Transverse colon (tissue), 4 donors: ENCODE data around the gene KCNN3. TPM values are rescaled to one million over a fixed set of nuclear protein-coding genes. Genes with fewer than 3 reads are reported as not detected.

Experiments used
- DNase-seq: peaks from one replicate; pipeline ENCODE4 v3.0.0-alpha.2; 2019
- H3K27ac ChIP-seq, 4 donors: fragments of 200-600 bp; sonication (generic); 2 replicates each; pipeline ENCODE4 v1.5.1; 2016 to 2018; ENCODE audit warnings: inconsistent platforms in 4 of 4
- H3K27me3 ChIP-seq: fragments of 200-600 bp; sonication (generic); 2 replicates; pipeline ENCODE4 v1.5.1; 2017; ENCODE audit warnings: inconsistent platforms
- H3K36me3 ChIP-seq, 4 donors: fragments of 200-600 bp; sonication (generic); 2 replicates each; pipeline ENCODE4 v1.5.1; 2017 to 2019; ENCODE audit warnings: inconsistent platforms in 4 of 4
- H3K4me1 ChIP-seq, 4 donors: fragments of 200-600 bp; sonication (generic); 2 replicates each; pipeline ENCODE4 v1.5.1; 2017 to 2020; ENCODE audit warnings: inconsistent platforms in 4 of 4
- H3K4me3 ChIP-seq, 4 donors: fragments of 200-600 bp; sonication (generic); 1 replicate in 1 of 4; 2 replicates in 3 of 4; pipeline versions ENCODE4 v1.5.1 to v1.6.1; 2017 to 2019; ENCODE audit warnings: inconsistent platforms in 4 of 4
- H3K9me3 ChIP-seq, 2 donors: fragments of 200-600 bp; sonication (generic); 2 replicates each; pipeline ENCODE4 v1.5.1; 2017 to 2019; ENCODE audit warnings: inconsistent platforms in 2 of 2
- CTCF ChIP-seq, 5 experiments: fragments of 200-600 bp in 3 of 5; fragments of 450-650 bp in 2 of 5; sonication (generic) in 3 of 5; IDR thresholded peaks; 1 replicate in 2 of 5; 2 replicates in 3 of 5; pipeline ENCODE4 v1.5.1; 2016 to 2017; ENCODE audit warnings: antibody characterized with exemption in 5 of 5, inconsistent platforms in 3 of 5, mild to moderate bottlenecking in 2 of 5, moderate library complexity in 1 of 5
- EP300 ChIP-seq: sonication (generic); formaldehyde crosslinking; IDR thresholded peaks from one replicate; pipeline ENCODE4 v1.6.1; 2017; ENCODE audit warnings: antibody characterized with exemption, low read depth
- POLR2A ChIP-seq: fragments of 450-650 bp; IDR thresholded peaks from one replicate; pipeline ENCODE4 v1.6.1; 2016; ENCODE audit warnings: antibody characterized with exemption, mild to moderate bottlenecking, moderate library complexity
- POLR2AphosphoS5 ChIP-seq, 3 donors: sonication (generic); formaldehyde crosslinking; IDR thresholded peaks; one replicate each; pipeline ENCODE4 v1.6.1; 2016; ENCODE audit warnings: antibody characterized with exemption in 3 of 3
- WGBS, 2 donors: methylation state at CpG; one replicate each; pipeline ENCODE4 v1.1.5; 2018; ENCODE audit warnings: low coverage in 1 of 2; 5-methylcytosine and 5-hydroxymethylcytosine counted together
- in situ Hi-C, 4 donors: fragments of 200-750 bp; cut with MboI; loops; one replicate each; pipeline versions ENCODE4 v1.15.0 to v1.15.1; 2017; ENCODE audit warnings: low sequenced_read_pairs in 3 of 4, low pct_ligation_motif_present in 1 of 4, low pct_unique_long_range_greater_than_20kb in 1 of 4
- intact Hi-C: fragments of 100-400 bp; cut with DNase I; formaldehyde crosslinking; loops from one replicate; pipeline ENCODE4 v1.15.1; 2023; ENCODE audit warnings: low total_unique reads
- total RNA-seq, 4 donors: library from RNA; depleted of rRNA; stranded (reverse); fragments of >200 nt; gene quantifications; one replicate each; pipeline ENCODE4 v1.1.0, GENCODE V29; 2016

KCNN3 gene
- total RNA-seq, 4 donors from 2014 or later = 2.3 to 5.0 (median 3.5) TPM

- H3K9me3 ChIP-seq = no peaks in the 10 kb centered on the region
- no peak for DNase-seq
- in situ Hi-C loops = no loop called here
- TF ChIP-seq EP300 = no peak
- peak; percentile 56 to 78 (median 73) for TF ChIP-seq POLR2AphosphoS5 (IDR thresholded peaks at IDR 0.05)
- H3K27ac ChIP-seq = peak overlapping the region in 2 of 4 donors; percentile 13 to 57
- H3K4me1 ChIP-seq = peaks cover 0 to 17% (median 4%) of the 10 kb centered on the region in 4 donors
- no peaks in the 10 kb centered on the region for H3K36me3 ChIP-seq
- intact Hi-C loops = no loop called here
- 36 to 47% methylated on average over 2 to 5 of the region's 5 CpGs for WGBS, 2 donors
- H3K27me3 ChIP-seq = peaks cover 41% of the 10 kb centered on the region
- no peak overlapping the region for H3K4me3 ChIP-seq
Observed at GRCh38 chr1:154751690-154752089, 118.4 kb downstream of the KCNN3 start.

GRCh38 chr1:154750681-154751665, 119.1 kb downstream of the KCNN3 start:
- peak overlapping the region in 2 of 4 donors; percentile 10 to 57 for H3K27ac ChIP-seq
- H3K4me1 ChIP-seq = peaks cover 0 to 17% (median 4%) of the 10 kb centered on the region in 4 donors
- 77% methylated on average over 13 of the region's 13 CpGs; no CpG with 5 or more reads in 1 of the 2 donors for WGBS, 2 donors
- intact Hi-C loops (no loop called here), in situ Hi-C loops (no loop called here)
- H3K4me3 ChIP-seq = no peak overlapping the region
- no peaks in the 10 kb centered on the region for H3K9me3 ChIP-seq
- DNase-seq = no peak
- peaks cover 41% of the 10 kb centered on the region for H3K27me3 ChIP-seq
- H3K36me3 ChIP-seq = no peaks in the 10 kb centered on the region
- TF ChIP-seq POLR2AphosphoS5 (IDR thresholded peaks at IDR 0.05) (no peak), POLR2A (no peak), CTCF (IDR thresholded peaks at IDR 0.05) (no peak), EP300 (no peak)

GRCh38 chr1:154749078-154749760, 120.9 kb downstream of the KCNN3 start:
- H3K4me3 ChIP-seq = no peak overlapping the region
- DNase-seq = no peak

GRCh38 chr1:154748405-154748775, 121.7 kb downstream of the KCNN3 start:
- Histone ChIP-seq H3K9me3 (no peaks in the 10 kb centered on the region), H3K27ac (peak overlapping the region in 2 of 4 donors; percentile 58 to 72), H3K36me3 (no peaks in the 10 kb centered on the region), H3K4me3 (no peak overlapping the region), H3K4me1 (peaks cover 0 to 17% (median 4%) of the 10 kb centered on the region in 4 donors), H3K27me3 (peaks cover 33% of the 10 kb centered on the region)
- WGBS, 2 donors = 55 to 64% methylated on average over 2 of the region's 2 CpGs
- in situ Hi-C loops = no loop called here
- DNase-seq = no peak
- TF ChIP-seq CTCF (IDR thresholded peaks at IDR 0.05) = no peak
- no peak for TF ChIP-seq POLR2AphosphoS5 (IDR thresholded peaks at IDR 0.05)
- TF ChIP-seq POLR2A = no peak
- TF ChIP-seq EP300 = no peak
- intact Hi-C loops = no loop called here

More at GRCh38 chr1:154749078-154749760, 120.9 kb downstream of the KCNN3 start:
- WGBS, 2 donors = 62% methylated on average over 8 of the region's 8 CpGs; no CpG with 5 or more reads in 1 of the 2 donors
- intact Hi-C loops (no loop called here), in situ Hi-C loops (no loop called here)
- Histone ChIP-seq H3K9me3 (no peaks in the 10 kb centered on the region), H3K4me1 (peaks cover 0 to 17% (median 4%) of the 10 kb centered on the region in 4 donors), H3K27ac (peak overlapping the region in 1 of 4 donors; percentile 72), H3K36me3 (no peaks in the 10 kb centered on the region), H3K27me3 (peaks cover 38% of the 10 kb centered on the region)
- TF ChIP-seq CTCF (IDR thresholded peaks at IDR 0.05) (peak in 1 of 5 experiments; percentile 3), EP300 (no peak)
